Medulla oblongata (tissue), 1 donor: ENCODE measurements around the gene KTN1.

Experiments used
- DNase-seq: peaks from one replicate; pipeline ENCODE4 v3.0.0-alpha.2; 2015; ENCODE audit errors: extremely low spot score

KTN1 gene

DNA sequence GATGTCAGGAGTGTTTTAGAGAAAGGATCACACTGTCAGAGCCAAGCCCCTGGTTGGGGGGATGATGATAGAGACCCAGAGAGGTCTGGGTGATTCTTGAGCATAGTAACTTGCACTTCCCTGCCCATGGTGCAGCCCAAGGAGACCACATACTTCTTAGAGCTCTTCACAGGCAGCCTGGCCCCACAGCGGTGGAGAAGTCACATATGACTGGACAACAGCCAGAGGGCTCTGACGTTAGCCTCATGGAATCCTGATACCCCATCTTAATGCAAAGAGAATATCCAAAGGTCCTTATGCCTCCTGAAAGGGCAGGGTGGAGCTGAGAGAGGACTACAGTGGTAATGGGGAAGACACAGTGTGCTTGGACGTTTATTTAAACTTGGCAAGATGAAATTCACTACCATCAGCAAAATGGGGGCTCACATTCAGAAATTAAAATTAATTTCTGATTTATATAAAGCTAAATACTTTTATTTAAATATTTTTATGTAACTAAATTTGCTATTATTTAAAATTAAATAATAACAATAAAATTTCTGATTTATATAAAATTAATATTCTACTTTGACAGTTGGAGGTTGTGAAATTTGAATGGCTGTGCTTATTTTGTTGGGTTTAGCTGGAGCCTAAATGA lies 131.3 kb downstream of the KTN1 start:
- DNase-seq: no peak

DNA sequence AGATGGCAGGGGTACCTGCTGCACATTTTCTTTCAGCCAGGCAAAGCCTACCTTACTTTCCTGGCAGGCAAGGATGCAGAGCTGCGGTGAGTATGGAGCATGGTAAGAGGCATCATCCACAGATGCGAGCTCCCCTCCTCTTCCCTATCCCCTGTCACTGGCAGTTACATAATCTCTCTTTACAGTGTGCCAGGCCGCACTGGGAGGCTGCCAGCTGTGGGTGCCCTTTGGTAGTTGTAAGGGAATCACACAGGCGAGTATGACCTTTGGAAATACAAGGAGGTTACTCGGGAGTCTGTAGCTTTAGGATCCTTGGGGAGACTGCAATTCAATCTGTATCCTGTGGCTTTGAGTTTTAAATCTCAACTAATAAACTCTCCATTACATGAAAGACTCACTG lies 132.5 kb downstream of the KTN1 start:
- peak; percentile 34 for DNase-seq

DNA sequence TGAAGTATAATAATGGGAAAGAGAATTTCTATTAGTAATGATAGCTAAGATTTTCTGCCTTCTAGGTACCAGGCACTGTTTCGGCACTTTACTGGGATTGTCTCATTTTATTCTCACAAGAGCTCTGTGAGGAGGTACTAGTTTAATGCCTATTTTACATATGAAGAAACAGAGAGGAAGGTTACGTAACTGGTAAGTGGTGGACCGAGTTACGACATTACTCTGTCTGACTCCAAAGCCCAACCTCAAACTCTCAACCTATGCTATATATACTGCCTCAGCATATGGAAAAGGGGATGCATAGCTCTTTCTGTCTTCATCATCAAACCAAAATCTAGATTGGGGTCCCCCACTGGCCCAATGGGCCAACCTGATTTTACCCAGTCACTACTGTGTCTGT lies 133.5 kb downstream of the KTN1 start:
- no peak for DNase-seq

DNA sequence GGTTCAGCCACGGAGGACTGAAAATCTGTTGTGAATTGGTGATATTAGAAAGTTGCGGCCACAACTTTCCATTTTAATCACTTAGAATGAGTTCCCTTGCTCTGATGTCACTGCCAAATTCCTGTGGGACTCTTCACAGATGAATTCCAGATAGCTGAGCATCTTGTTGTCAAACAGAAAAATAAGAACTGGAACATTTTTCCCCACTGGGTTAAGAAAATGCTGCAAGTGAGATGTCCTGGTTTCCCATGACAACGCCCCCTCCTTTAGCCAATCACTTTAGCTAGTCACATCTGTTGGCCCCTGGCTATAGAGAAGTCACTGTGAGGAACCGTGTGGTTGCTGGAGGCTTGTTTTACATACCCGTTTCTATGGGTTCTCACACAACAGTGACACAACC lies 135.9 kb downstream of the KTN1 start:
- DNase-seq: no peak

DNA sequence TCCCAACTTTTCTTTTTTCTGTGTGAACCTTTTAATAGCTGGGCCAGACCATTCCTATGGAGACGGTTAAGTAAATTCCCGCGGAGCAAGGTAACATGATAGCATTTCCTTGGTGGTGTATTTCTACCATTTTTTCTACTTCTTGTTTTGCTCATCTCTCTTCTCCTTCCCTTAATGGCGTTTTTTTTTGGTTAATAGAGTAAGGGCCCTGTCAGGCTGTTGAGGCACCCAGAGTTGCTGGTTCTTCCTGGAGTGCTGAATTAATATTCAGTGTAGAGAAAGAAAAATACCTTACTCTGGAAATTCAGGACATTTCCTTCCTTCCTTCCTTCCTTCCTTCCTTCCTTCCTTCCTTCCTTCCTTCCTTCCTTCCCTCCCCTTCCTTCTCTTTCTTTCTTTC lies 137.6 kb downstream of the KTN1 start:
- DNase-seq: no peak

DNA sequence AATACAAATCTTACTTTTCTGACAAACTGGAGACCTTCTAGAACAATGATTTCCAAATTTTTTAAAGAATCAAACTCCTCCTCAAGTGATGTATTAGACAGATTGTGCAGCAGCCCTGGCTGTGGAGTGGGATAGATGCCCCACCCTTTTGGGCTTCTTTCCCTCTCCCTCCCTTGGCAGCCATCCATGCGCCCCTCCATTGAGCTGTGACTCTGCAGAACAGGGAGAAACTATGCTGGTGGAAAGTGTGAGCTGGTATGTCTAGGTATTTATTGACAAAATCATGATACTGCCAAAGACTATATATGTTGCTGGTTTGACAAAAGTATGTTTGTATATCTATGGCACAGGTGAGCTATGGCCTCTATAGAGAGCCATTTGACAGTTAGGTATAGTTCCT lies 138.5 kb downstream of the KTN1 start:
- DNase-seq: no peak

DNA sequence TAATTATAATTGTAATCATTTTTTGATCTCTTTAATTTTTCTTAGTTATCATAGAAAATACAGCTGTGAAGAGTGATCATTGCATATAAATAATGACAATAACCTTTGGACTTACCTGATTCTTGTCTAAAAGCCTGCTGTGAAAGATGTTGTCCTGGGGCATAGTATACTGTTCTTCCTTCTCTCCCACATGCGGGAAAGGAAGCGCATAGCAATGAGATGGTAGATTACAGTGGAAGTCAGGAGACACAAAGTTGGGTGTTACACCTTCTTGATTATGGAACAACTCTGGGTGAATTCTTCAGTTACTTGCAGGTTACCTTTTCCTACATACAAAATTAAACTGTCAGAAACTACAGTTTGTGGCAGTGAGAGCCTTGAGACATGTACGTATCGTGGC lies 140.8 kb downstream of the KTN1 start:
- no peak for DNase-seq

DNA sequence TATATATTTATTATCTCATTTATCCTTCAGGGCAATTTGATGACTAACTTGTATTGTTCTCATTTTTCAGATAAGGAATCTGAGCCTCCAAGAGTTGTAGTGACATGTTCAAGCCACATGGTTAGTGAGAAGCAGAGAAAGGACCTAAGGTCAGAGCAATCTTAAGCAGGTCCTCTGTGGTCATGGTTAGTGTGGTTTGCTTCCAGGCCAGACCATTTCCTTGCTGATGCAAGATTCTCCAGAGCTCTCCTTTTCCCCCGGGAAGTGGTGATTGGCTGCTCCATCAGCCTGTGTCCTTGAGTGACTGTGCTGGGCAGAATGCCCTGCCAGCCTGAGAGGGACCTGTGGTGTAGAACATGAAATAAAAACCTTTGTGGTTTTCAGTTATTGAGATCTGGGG lies 141.3 kb downstream of the KTN1 start:
- no peak for DNase-seq

DNA sequence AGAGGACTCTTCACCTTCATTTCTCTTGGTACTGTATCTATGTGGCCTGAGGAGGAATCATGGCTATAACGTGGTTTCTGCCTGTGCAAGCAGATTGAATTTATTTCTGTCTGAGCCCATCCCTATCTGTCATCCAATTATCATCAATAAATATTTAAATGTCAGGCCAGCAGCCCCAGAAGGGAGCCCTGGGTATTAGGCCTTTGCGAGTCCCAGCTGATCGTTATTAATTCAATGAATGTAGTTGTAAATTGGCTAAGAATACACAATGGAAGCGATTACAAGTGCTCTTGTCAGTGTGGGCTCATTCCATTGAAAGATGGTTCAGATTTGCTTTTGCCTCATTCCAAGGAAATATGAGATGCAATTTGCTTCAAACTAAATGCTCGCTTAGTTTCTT lies 142.0 kb downstream of the KTN1 start:
- DNase-seq: no peak

DNA sequence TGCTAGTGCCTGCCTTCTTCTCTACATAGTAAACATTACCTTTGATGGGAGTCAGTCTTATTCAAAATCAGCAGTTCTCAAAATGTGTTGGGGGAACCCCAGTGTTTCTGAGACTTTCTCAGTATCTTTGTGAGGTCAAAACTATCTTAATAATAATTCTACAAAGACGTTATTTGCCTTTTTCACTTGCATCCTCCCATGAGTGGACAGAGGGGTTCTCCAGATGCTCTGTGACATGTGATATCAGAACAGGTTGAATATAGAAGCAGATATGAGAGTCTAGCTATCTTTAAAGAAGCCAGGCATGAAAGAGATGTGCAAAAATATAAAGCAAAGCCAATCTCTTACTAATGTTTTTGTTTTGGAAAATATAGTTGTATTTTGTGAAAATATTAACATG lies 144.7 kb downstream of the KTN1 start:
- DNase-seq: no peak

DNA sequence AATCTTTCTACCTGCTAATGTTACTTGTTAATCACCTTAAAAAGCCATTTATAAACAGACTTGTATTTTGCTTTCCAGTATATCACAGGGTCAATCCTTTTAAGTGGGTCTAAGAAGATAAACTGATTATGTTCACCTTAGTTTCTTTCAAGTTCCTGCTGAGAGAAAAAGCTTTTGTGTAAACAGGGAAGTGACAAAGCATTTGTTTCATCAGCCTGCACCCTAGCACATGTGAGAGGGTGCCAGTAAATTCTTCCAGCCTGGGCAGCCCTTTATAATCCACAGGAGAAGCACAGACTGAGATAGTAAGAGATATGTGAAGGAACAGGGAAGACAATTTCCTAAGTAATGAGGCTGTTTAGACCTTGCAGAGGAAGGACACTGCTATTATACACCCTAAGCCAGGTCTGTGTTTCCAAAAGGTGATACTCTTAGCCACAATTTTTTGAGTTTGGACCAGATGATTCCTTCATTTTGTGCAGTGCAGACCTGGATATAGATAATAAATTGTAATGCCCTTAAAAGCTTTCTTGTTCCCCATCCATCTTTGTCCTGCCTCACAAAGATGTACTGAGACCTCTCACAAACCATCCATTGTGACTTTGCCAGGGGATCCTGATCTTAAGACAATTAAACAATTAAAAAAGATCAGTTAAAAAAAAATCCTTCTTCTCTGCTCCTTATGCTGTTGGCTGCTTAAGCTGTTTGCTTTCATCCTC lies 150.7 kb downstream of the KTN1 start:
- DNase-seq: peak; percentile 24

DNA sequence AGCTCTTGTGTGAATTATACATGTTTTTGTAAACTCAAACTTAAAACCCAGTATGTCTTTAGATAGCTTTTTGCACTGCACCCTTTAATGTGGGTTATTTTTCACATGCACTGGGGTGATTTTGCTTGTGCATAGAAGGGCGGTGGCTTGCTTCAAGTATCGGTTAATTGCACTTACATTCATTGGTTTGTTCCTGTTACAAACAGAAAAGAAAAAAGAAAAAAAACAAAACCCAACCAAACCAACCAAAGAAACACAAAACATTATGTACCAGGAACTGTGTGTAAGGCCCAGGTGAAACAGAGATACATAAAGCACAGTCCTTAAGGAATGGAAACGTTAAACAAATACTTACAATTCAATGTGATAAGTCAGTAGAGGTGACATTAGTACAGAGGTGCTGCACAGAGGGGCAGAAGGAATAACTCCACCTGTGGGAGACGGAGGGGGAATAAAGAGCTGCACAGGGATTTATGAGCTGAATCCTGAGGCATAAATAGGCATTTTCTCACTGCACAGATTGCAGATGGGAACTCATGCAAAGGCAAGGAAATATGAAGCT lies 151.4 kb downstream of the KTN1 start:
- no peak for DNase-seq

DNA sequence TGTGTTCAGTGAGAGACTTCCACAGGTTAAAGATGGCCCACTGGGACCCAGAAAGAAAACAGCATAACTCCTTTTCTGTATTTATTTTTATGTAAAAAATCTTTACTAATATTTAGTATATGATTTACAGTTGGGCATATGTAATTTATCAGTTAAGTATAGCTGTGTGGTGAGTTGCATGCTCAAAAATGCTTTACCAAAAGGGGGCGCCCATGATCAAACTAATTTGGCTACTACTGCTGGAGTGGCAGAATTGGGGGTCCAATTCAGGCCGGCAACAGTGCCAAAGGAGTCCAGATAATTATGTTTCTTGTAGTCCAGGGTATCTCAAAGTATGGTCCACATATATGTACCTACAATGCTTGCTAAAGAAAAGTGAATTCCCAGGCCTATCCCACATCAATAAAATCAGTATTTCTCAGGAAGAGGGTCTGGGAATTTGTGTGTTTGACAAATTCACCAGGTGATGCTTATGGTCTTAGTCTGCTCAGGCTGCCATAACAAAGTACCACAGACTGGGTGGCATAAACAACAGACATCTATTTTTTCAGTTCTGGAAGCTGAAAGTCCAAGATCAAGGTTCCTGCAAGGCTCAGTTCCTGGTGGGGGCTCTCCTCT lies 152.0 kb downstream of the KTN1 start:
- peak; percentile 55 for DNase-seq

DNA sequence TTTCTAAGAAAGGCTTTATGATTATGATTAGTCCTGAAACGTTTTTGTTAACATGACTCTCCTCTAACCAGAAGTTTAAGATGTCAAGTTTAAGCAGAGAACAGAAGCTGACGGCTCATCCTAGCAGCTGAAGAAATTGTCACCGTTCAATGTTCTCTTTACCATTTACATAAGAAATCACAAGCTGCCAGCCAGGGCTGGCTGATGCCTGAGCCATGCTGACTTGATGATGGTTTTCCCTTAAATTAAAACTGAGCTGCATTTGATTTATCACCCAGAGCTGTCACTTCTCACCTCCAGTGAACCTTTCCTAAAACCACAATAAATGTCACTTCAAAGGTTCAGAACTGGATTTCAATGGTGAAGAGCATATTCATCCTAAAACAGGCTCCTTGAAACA lies 153.6 kb downstream of the KTN1 start:
- no peak for DNase-seq
